Left ventricle myocardium inferior (tissue), 1 donor: ENCODE results near the gene BPIFB6. TPM values are rescaled to one million over a fixed set of nuclear protein-coding genes. Genes with fewer than 3 reads are reported as not detected.

ENCODE experiments used
- DNase-seq: peaks from one replicate; pipeline ENCODE4 v3.0.0-alpha.2; 2020
- H3K27ac ChIP-seq: fragments of 200-600 bp; replicated peaks from 2 replicates; pipeline ENCODE4 v1.8.0; 2021
- H3K27me3 ChIP-seq: fragments of 200-600 bp; 2 replicates; pipeline ENCODE4 v1.8.0; 2021; ENCODE audit warnings: low read depth
- H3K36me3 ChIP-seq: fragments of 200-600 bp; 2 replicates; pipeline ENCODE4 v1.8.0; 2021
- H3K4me1 ChIP-seq: fragments of 200-600 bp; 2 replicates; pipeline ENCODE4 v1.8.0; 2021
- H3K4me3 ChIP-seq: fragments of 200-600 bp; 2 replicates; pipeline ENCODE4 v1.8.0; 2021; ENCODE audit warnings: mild to moderate bottlenecking, moderate library complexity
- H3K9me3 ChIP-seq: fragments of 200-600 bp; replicated peaks from 2 replicates; pipeline ENCODE4 v1.8.0; 2021
- intact Hi-C: fragments of 100-400 bp; cut with micrococcal nuclease; formaldehyde crosslinking; loops from one replicate; pipeline ENCODE4 v1.11.0; 2022
- total RNA-seq: library from RNA; stranded (reverse); fragmentation: NEBNext Ultra II Directional; extraction: Animal tissue kit (Norgen Biotek cat#: 25700); gene quantifications from one replicate; pipeline ENCODE4 v1.2.1, GENCODE V29; 2021
- TF ChIP-seq, protein P1 (sequence below): fragments of 200-600 bp; IDR thresholded peaks from 2 replicates; pipeline ENCODE4 v1.8.0; 2021; ENCODE audit warnings: antibody characterized with exemption, mild to moderate bottlenecking, borderline replicate concordance
- donor health status: DM: no; HTN: yes; CAD: no; lungs with severe emphysema.

Gene BPIFB6
- total RNA-seq, 1 donor from 2014 or later, result not detected

DNA sequence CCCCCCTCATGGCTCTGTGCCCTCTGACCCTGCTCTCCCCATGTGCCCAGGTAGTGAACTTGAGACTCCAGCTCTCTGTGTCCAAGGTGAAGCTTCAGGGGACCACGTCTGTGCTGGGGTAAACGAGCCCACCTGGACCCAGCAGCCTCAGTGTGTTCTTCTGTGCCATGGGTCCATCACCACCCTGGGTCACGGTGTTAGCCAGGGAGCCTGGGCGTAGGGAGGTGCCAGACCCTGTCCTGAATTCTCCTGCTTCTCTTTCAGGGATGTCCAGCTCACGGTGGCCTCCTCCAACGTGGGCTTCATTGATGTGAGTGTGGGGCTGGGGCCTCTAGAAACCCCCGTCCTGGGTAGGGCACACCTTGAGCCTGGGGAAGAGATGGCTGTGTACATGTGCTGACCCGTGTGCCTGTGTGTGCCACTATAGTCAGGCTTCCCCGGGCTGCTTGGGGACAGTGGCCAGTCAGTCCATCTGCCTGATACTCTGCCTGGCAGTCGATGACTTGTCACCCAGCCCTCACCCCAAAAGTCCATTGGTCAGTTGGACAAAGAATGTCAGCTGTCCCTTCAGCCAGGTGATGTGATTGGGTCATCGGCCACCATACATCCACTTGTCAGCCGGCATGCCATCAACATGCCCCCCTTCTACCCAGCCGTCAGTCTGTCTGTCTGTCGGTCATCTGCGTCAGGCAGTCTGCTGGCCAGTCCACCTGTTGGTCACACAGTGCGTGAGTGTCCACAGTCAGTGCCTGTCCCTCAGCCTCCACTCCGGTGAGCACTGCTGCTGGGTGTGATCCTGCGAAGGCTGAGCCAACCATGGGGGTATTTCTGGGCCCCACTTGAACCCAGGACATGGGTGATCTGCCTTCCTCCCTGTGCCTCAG is 10.9 kb upstream of the BPIFB6 start:
- H3K36me3 ChIP-seq, result no peaks in the 10 kb centered on the region
- no peak for DNase-seq
- no peak overlapping the region for H3K27ac ChIP-seq
- intact Hi-C loops, result no loop called here
- H3K9me3 ChIP-seq, result no peaks in the 10 kb centered on the region
- H3K4me3 ChIP-seq, result no peak overlapping the region
- H3K27me3 ChIP-seq, result peaks cover 13% of the 10 kb centered on the region
- no peaks in the 10 kb centered on the region for H3K4me1 ChIP-seq
- TF ChIP-seq, protein P1, sequence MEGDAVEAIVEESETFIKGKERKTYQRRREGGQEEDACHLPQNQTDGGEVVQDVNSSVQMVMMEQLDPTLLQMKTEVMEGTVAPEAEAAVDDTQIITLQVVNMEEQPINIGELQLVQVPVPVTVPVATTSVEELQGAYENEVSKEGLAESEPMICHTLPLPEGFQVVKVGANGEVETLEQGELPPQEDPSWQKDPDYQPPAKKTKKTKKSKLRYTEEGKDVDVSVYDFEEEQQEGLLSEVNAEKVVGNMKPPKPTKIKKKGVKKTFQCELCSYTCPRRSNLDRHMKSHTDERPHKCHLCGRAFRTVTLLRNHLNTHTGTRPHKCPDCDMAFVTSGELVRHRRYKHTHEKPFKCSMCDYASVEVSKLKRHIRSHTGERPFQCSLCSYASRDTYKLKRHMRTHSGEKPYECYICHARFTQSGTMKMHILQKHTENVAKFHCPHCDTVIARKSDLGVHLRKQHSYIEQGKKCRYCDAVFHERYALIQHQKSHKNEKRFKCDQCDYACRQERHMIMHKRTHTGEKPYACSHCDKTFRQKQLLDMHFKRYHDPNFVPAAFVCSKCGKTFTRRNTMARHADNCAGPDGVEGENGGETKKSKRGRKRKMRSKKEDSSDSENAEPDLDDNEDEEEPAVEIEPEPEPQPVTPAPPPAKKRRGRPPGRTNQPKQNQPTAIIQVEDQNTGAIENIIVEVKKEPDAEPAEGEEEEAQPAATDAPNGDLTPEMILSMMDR, result no peak

DNA sequence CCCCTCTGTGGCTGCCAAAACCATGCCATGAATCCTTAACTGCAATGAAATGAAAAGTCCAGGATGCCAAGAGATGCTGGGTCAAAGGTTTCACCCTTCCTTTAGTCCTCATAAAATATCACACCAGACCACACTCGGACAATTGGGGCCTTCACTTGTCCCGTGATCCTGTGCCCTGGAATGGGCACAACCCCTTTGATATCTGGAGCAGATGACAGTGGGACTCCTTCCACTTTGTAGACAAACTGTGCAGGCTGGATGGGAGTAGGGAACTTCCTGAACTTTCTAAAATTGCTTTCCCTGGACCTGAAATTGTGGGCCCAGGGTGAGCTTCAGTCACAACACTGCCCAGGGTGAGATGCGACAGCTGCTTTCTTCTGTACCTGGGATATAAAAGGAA is 9.6 kb upstream of the BPIFB6 start:
- no peak overlapping the region for H3K27ac ChIP-seq
- H3K4me1 ChIP-seq, result no peaks in the 10 kb centered on the region
- DNase-seq, result no peak
- no peaks in the 10 kb centered on the region for H3K27me3 ChIP-seq
- TF ChIP-seq, protein P1, result no peak
- intact Hi-C loops, result no loop called here
- H3K4me3 ChIP-seq, result no peak overlapping the region
- H3K9me3 ChIP-seq, result no peaks in the 10 kb centered on the region
- H3K36me3 ChIP-seq, result no peaks in the 10 kb centered on the region

DNA sequence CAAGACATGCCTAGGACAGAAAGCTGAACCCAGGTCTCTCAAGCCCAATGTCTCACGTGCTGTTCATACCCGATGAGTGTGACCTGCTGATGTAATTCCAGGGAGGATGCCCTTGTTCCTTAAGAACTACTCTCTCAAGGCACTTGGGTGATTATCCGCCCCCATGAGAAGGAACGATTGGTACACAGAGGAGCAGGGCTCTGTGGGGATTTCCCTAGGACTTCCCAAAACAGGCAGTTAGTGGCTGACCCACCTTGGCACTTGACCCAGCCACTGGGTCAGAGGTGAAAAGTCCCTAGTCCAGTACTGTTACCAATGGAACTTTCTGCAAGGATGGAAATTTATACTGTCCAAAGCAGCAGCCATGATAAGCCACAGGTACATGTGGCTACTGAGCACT is 9.2 kb upstream of the BPIFB6 start:
- intact Hi-C loops, result no loop called here
- Histone ChIP-seq H3K4me3 (no peak overlapping the region), H3K4me1 (no peaks in the 10 kb centered on the region), H3K27ac (no peak overlapping the region), H3K9me3 (no peaks in the 10 kb centered on the region), H3K36me3 (no peaks in the 10 kb centered on the region), H3K27me3 (peaks cover 4% of the 10 kb centered on the region)
- no peak for DNase-seq
- TF ChIP-seq, protein P1, result no peak

DNA sequence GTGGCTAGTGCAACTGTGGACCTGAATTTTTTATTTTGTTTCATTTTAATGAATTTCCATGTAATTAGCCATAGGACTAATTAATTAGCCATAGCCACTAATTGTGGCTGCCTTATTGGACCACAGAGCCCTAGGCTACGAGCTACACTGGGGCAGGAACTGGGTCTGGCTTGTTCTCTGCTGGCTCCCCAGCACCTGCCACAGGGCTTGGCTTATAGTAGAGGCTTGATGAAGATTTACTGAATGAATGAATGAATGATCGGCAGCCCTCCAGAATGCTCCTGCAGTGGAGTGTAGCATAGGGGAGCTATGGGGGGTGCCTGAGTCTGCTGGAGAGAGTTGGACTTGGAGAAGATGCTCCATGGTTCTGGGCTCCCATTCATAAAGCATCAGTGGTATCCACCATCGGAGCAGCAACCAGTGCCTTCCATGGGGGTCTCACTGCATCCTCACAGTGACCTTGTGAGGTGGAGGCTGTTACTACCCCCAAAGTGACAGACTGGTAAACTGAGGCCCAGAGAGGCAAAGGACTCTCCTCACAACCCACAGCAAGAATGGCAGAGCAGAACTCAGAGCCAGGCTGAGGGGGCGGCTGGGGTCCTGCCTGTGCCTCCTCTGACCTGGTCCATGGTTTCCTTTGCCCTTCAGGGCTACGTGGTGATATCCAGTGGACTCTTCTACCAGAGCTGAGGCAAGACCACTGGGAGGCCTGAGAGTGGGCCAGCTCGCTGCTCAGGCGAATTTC is 8.6 kb upstream of the BPIFB6 start:
- TF ChIP-seq, protein P1, result no peak
- no peak overlapping the region for H3K27ac ChIP-seq
- no peaks in the 10 kb centered on the region for H3K36me3 ChIP-seq
- H3K4me1 ChIP-seq, result no peaks in the 10 kb centered on the region
- H3K4me3 ChIP-seq, result no peak overlapping the region
- H3K9me3 ChIP-seq, result no peaks in the 10 kb centered on the region
- DNase-seq, result no peak
- H3K27me3 ChIP-seq, result peaks cover 9% of the 10 kb centered on the region
- intact Hi-C loops, result no loop called here

DNA sequence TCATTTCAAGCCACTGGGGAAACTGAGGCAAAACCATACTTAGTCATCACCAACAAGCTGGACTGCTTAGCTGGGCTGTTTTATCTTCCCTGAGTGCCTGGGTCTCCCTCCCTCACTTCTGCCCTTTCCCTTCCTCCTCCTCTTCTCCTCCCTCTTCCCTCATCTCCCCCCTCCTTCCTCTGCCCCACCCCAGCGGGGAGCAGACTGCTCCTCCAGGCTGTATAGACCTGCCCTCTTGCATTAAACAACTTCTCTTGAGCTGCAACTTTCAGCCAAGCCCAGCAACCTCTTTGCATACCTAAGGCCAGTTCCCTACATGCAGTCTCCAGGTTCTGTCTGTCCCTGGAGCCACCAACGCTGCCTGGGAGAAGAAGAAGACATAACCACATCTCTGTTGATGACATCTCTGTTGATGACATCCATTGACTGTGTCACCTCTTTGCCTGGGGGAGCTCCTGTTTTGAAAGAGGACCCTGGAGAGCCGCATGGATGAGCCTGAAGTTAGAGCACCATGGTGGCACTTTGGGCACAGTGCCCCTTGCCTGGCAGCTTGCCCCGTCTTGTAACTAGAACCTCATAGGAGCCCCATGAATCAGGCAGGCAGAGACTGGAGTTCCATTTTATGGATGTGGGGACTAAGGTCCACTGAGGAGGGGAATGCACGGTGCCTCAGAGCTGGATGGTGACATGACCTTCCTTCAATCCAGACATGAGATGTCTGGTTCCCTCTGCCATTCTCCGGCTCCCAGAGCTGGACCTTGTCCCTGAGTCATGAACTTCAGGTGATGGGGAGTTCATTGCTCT is 7.8 kb upstream of the BPIFB6 start:
- Histone ChIP-seq H3K4me3 (no peak overlapping the region), H3K9me3 (no peaks in the 10 kb centered on the region)
- intact Hi-C loops, result no loop called here

More for the DNA sequence above, 7.8 kb upstream of the BPIFB6 start:
- TF ChIP-seq, protein P1, result no peak
- Histone ChIP-seq H3K27me3 (peaks cover 17% of the 10 kb centered on the region), H3K27ac (no peak overlapping the region), H3K36me3 (no peaks in the 10 kb centered on the region), H3K4me1 (no peaks in the 10 kb centered on the region)
- no peak for DNase-seq
